Measurements from ENCODE around the gene SLC27A6.

DNA sequence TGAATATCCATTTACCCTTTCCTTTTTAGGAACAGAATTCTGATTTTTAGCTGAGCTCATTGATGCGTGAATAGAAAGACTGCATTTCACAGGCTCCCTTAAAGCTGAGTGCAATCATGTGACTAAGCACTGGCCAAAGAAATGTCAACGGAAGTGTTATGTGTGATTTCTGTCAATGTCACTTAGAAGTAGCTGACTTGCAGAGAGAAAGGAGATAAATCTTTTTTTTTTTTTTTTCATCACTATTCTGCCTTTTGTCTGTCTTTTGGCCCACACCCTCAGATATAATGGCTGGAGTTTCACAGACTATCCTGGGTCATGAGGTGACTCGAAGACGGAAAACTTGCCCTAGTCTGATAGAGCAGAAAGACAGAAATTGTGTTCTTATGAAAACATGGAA lies 39.3 kb upstream of the SLC27A6 start:
- TF ChIP-seq, protein P1, sequence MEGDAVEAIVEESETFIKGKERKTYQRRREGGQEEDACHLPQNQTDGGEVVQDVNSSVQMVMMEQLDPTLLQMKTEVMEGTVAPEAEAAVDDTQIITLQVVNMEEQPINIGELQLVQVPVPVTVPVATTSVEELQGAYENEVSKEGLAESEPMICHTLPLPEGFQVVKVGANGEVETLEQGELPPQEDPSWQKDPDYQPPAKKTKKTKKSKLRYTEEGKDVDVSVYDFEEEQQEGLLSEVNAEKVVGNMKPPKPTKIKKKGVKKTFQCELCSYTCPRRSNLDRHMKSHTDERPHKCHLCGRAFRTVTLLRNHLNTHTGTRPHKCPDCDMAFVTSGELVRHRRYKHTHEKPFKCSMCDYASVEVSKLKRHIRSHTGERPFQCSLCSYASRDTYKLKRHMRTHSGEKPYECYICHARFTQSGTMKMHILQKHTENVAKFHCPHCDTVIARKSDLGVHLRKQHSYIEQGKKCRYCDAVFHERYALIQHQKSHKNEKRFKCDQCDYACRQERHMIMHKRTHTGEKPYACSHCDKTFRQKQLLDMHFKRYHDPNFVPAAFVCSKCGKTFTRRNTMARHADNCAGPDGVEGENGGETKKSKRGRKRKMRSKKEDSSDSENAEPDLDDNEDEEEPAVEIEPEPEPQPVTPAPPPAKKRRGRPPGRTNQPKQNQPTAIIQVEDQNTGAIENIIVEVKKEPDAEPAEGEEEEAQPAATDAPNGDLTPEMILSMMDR (conservative IDR thresholded peaks at IDR 0.05; ENCODE audit: low read depth, low read length) = no peak
- no peak for TF ChIP-seq EZH2 (IDR thresholded peaks at IDR 0.05; ENCODE audit: low read length, unreplicated experiment)
- no peak for TF ChIP-seq EZH2phosphoT487 (IDR thresholded peaks at IDR 0.05; ENCODE audit: borderline replicate concordance, low read length)
